Suprapubic skin (tissue), 4 donors: ENCODE data around the gene REV3L.

Experiments
- EP300 ChIP-seq: sonication (generic); formaldehyde crosslinking; IDR thresholded peaks from one replicate; pipeline ENCODE4 v1.6.1; 2017; ENCODE audit warnings: antibody characterized with exemption
- POLR2A ChIP-seq, 2 donors: fragments of 450-650 bp; IDR thresholded peaks; one replicate each; pipeline ENCODE4 v1.6.1; 2017; ENCODE audit warnings: antibody characterized with exemption in 2 of 2, mild to moderate bottlenecking in 2 of 2, moderate library complexity in 2 of 2
- POLR2AphosphoS5 ChIP-seq, 3 donors: sonication (generic); formaldehyde crosslinking; IDR thresholded peaks; one replicate each; pipeline ENCODE4 v1.6.1; 2017; ENCODE audit warnings: antibody characterized with exemption in 3 of 3
- TF ChIP-seq, protein P1 (sequence below), 2 donors: fragments of 200-600 bp in 1 of 2; fragments of 450-650 bp in 1 of 2; sonication (generic) in 1 of 2; IDR thresholded peaks; one replicate each; pipeline ENCODE4 v1.5.1; 2016 to 2019; ENCODE audit warnings: antibody characterized with exemption in 2 of 2, mild to moderate bottlenecking in 1 of 2, moderate library complexity in 1 of 2

DNA sequence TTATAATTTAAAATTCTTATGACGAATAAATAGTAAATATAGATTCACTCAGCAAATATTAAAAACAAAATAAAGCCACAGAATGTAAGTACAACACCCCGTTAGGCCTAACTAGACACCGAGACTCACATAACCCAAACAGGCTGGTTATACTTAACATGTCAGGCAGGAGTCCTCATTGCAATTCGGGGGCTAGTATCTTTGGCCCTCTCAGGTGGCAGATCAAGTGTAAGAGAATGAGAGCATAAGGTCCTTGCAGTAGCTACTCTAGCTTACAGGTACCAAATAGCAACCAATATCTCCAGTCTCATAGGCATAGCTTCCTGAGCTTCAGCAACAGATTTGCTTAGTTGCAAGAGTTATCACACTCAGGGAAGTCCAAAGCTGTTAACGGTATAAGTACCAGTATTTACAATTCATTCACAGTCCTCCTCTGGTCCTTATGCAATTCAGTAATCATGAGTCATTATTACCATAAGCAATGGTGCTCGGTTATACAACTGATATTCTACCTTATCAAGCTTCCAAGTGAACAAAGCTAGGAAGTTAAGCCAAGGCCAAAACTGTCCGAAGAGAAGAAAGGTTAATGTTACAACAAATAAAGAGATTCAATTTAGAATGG is 20.1 kb downstream of the REV3L start:
- TF ChIP-seq, protein P1, sequence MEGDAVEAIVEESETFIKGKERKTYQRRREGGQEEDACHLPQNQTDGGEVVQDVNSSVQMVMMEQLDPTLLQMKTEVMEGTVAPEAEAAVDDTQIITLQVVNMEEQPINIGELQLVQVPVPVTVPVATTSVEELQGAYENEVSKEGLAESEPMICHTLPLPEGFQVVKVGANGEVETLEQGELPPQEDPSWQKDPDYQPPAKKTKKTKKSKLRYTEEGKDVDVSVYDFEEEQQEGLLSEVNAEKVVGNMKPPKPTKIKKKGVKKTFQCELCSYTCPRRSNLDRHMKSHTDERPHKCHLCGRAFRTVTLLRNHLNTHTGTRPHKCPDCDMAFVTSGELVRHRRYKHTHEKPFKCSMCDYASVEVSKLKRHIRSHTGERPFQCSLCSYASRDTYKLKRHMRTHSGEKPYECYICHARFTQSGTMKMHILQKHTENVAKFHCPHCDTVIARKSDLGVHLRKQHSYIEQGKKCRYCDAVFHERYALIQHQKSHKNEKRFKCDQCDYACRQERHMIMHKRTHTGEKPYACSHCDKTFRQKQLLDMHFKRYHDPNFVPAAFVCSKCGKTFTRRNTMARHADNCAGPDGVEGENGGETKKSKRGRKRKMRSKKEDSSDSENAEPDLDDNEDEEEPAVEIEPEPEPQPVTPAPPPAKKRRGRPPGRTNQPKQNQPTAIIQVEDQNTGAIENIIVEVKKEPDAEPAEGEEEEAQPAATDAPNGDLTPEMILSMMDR (IDR thresholded peaks at IDR 0.05) = no peak
- no peak for TF ChIP-seq POLR2A (IDR thresholded peaks at IDR 0.05)
- no peak for TF ChIP-seq POLR2AphosphoS5 (IDR thresholded peaks at IDR 0.05)
- no peak for TF ChIP-seq EP300
